GM19043 (cell line): ENCODE results near the gene JMJD6.
"Not testable (repeated sequence)": the region's sequence is repeated elsewhere in the genome, so short reads cannot be mapped to it uniquely, and the experiment has no call there.

Experiments
- ATAC-seq: cut with Tn5 transposase; IDR thresholded peaks from one replicate; pipeline ENCODE4 v1.9.1; 2021; ENCODE audit warnings: low read depth; ENCODE audit not compliant: unreplicated experiment

JMJD6 gene

GRCh38 chr17:76720211-76720610 is 6.2 kb downstream of the JMJD6 start:
- ATAC-seq = no peak

GRCh38 chr17:76718516-76718915 is 7.9 kb downstream of the JMJD6 start:
- ATAC-seq = no peak

GRCh38 chr17:76716839-76717215 is 9.6 kb downstream of the JMJD6 start:
- ATAC-seq = no peak

GRCh38 chr17:76716146-76716838 is 10.1 kb downstream of the JMJD6 start:
- ATAC-seq = no peak

- no peak for ATAC-seq
These were observed 10.9 kb downstream of the JMJD6 start for GRCh38 chr17:76715496-76715830.

- ATAC-seq = no peak
These were observed 11.4 kb downstream of the JMJD6 start for GRCh38 chr17:76714822-76715495.

GRCh38 chr17:76714336-76714735 is 12.1 kb downstream of the JMJD6 start:
- no peak for ATAC-seq

GRCh38 chr17:76713765-76714164 is 12.6 kb downstream of the JMJD6 start:
- ATAC-seq = no peak

- not testable (repeated sequence) for ATAC-seq
These were observed 14.1 kb downstream of the JMJD6 start for GRCh38 chr17:76712321-76712720.

- ATAC-seq = no peak
These were observed 15.4 kb downstream of the JMJD6 start, which contains the start of gene MXRA7 for GRCh38 chr17:76710863-76711611. Gene MXRA7, minus strand, starts transcription at chr17:76710965. Its CDS starts 19 bp downstream, at chr17:76710946.

- not testable (repeated sequence) for ATAC-seq
These were observed 16.2 kb downstream of the JMJD6 start for GRCh38 chr17:76709951-76710862.

- no peak for ATAC-seq
These were observed 17.1 kb downstream of the JMJD6 start for GRCh38 chr17:76709077-76709950.

- no peak for ATAC-seq
These were observed 18.2 kb downstream of the JMJD6 start for GRCh38 chr17:76707985-76708807.

GRCh38 chr17:76706817-76707216 is 19.6 kb downstream of the JMJD6 start:
- ATAC-seq = no peak

GRCh38 chr17:76704805-76705204 is 21.6 kb downstream of the JMJD6 start:
- no peak for ATAC-seq

GRCh38 chr17:76702941-76703637 is 23.3 kb downstream of the JMJD6 start:
- ATAC-seq = no peak

GRCh38 chr17:76702076-76702475 is 24.3 kb downstream of the JMJD6 start:
- no peak for ATAC-seq

- no peak for ATAC-seq
These were observed 24.9 kb downstream of the JMJD6 start for GRCh38 chr17:76701471-76701967.
